Mucosa of stomach (tissue), 1 donor: ENCODE results near the gene TNRC6C.

ENCODE experiments used
- H3K27me3 ChIP-seq: one replicate; pipeline ENCODE4 v1.7.0; 2013; ENCODE audit warnings: mild to moderate bottlenecking, low read length; ENCODE audit not compliant: control insufficient read depth, insufficient read depth
- H3K36me3 ChIP-seq: one replicate; pipeline ENCODE4 v1.7.0; 2013; ENCODE audit warnings: low read length; ENCODE audit not compliant: control insufficient read depth, insufficient read depth
- H3K4me1 ChIP-seq: one replicate; pipeline ENCODE4 v1.7.0; 2013; ENCODE audit warnings: mild to moderate bottlenecking, low read length; ENCODE audit not compliant: control insufficient read depth, insufficient read depth
- H3K4me3 ChIP-seq: one replicate; pipeline ENCODE4 v1.7.0; 2013; ENCODE audit warnings: low read length
- H3K9ac ChIP-seq: one replicate; pipeline ENCODE4 v1.7.0; 2013; ENCODE audit warnings: mild to moderate bottlenecking, low read length, moderate library complexity
- H3K9me3 ChIP-seq: one replicate; pipeline ENCODE4 v1.7.0; 2013; ENCODE audit warnings: mild to moderate bottlenecking, low read length, moderate library complexity; ENCODE audit not compliant: control insufficient read depth
- donor health status: Pancreatic carcinoma.

The TNRC6C gene

DNA sequence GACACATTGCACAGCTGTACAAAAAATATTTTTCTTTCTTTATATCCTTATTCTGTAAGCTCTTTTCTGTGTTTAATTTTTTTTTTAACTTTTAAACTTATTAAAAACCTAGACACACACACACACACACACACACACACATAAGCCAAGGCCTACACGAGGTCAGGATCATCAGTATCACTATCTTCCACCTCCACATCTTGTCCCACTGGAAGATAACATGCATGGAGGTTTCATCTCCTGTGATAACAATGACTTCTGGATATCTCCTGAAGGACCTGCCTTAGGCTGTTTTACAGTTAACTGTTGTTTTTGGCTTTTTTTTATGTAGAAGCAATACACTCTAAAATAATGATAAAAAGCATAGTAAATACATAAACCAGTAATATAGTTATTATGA lies 71.2 kb downstream of the TNRC6C start:
- Histone ChIP-seq H3K4me1 (no peaks in the 10 kb centered on the region), H3K9ac (no peak overlapping the region), H3K27me3 (no peaks in the 10 kb centered on the region), H3K36me3 (no peaks in the 10 kb centered on the region), H3K4me3 (no peak overlapping the region), H3K9me3 (no peaks in the 10 kb centered on the region)

GRCh38 chr17:78031435-78031834 lies 72.9 kb downstream of the TNRC6C start:
- no peak overlapping the region for H3K4me3 ChIP-seq
- H3K36me3 ChIP-seq = no peaks in the 10 kb centered on the region
- no peaks in the 10 kb centered on the region for H3K4me1 ChIP-seq
- H3K27me3 ChIP-seq = no peaks in the 10 kb centered on the region
- no peak overlapping the region for H3K9ac ChIP-seq
- no peaks in the 10 kb centered on the region for H3K9me3 ChIP-seq

DNA sequence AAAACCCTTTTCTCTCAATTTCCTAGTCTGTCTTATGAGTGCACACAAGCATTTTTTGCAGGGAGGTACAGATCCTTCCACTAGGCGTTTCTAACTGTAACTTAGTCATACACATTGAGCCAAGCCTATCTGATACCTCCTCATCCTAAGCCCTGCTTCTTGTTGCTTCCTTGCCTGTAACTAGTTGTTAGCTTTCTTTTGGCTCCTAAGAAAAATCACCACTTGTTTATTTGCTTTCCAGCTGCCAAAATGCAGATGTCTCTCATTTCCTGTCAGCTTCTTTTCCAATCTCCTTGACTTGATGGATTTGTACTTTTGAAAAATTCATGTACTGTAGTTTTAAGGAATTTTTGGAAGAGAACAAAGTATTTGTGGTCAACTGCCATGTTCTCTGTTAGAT lies 73.7 kb downstream of the TNRC6C start:
- no peaks in the 10 kb centered on the region for H3K4me1 ChIP-seq
- no peaks in the 10 kb centered on the region for H3K9me3 ChIP-seq
- no peaks in the 10 kb centered on the region for H3K36me3 ChIP-seq
- H3K9ac ChIP-seq = no peak overlapping the region
- no peaks in the 10 kb centered on the region for H3K27me3 ChIP-seq
- H3K4me3 ChIP-seq = no peak overlapping the region

DNA sequence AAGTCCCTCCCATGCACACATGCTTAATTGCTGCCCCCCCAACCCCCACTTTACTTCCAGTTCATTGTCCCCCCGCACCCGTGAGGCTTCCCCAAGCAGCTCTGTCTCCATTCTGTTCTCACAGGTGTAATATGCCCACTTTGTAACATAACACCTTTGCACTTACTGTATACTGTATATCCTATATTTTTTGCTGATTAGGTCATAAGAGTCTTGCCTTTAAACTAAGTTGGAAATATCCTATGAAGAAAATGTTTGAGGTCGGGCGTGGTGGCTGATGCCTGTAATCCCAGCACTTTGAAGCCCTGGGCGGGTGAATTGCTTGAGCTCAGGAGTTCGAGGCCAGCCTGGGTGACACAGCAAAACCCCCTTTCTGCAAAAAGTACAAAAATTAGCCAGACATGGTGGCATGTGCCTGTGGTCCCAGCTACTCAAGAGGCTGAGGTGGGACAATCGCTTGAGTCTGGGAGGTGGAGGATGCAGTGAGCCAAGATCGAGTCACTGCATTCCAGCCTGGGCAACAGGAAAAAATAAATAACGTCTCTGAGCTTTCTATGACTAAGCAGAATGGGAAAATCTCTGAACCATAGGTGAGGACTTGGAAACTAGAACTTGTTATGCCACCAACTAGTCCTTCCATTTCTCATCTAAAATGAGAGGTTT lies 76.1 kb downstream of the TNRC6C start:
- no peaks in the 10 kb centered on the region for H3K36me3 ChIP-seq
- H3K27me3 ChIP-seq = no peaks in the 10 kb centered on the region
- H3K9ac ChIP-seq = no peak overlapping the region
- H3K4me3 ChIP-seq = no peak overlapping the region
- peaks cover 1% of the 10 kb centered on the region for H3K4me1 ChIP-seq
- H3K9me3 ChIP-seq = no peaks in the 10 kb centered on the region

DNA sequence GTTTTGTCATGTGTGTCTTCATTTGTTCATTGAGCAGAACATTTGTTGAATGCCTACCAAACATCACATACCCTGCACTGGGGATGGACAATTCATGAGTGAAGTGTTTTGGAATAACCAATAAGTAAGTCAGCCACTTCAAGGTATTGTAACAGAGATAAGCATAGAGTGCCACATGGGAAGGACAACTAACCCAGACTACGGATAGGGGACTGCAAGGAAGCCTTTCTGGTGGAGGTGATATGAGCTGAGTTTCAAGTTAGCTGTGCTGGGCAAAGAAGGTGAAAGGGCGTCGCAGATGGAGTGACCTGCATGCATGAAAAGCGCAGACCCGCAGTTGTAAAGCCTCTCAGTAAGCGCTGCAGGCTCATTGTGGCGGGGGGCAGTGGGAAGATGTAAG lies 78.8 kb downstream of the TNRC6C start:
- H3K27me3 ChIP-seq = no peaks in the 10 kb centered on the region
- no peak overlapping the region for H3K4me3 ChIP-seq
- no peaks in the 10 kb centered on the region for H3K36me3 ChIP-seq
- H3K9me3 ChIP-seq = no peaks in the 10 kb centered on the region
- H3K9ac ChIP-seq = no peak overlapping the region
- H3K4me1 ChIP-seq = peaks cover 12% of the 10 kb centered on the region

GRCh38 chr17:78038748-78039288 lies 80.3 kb downstream of the TNRC6C start:
- Histone ChIP-seq H3K36me3 (no peaks in the 10 kb centered on the region), H3K9me3 (no peaks in the 10 kb centered on the region), H3K9ac (no peak overlapping the region), H3K4me1 (peaks cover 12% of the 10 kb centered on the region), H3K4me3 (no peak overlapping the region), H3K27me3 (no peaks in the 10 kb centered on the region)

DNA sequence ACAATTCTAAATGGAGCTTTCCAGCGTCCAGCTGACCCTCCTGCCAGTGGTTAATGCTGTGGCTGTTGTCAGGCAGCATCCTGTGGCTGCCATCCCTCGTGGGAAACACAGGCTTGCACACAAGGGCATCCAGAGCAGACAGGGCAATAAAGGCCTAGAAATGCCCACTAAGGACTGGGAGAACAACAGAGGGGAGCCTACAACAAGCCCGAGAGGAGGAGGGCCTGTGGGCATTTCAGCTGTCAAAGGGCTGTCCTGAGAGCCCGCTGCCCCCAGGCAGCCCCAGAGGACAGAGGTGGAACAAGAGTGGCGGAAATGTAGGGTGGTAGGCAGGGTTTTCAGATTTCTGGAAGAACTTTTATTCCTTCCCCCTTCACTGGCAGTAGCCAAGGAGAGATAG lies 81.1 kb downstream of the TNRC6C start:
- no peaks in the 10 kb centered on the region for H3K9me3 ChIP-seq
- H3K9ac ChIP-seq = no peak overlapping the region
- H3K4me1 ChIP-seq = peaks cover 12% of the 10 kb centered on the region
- no peaks in the 10 kb centered on the region for H3K36me3 ChIP-seq
- H3K4me3 ChIP-seq = no peak overlapping the region
- H3K27me3 ChIP-seq = no peaks in the 10 kb centered on the region

DNA sequence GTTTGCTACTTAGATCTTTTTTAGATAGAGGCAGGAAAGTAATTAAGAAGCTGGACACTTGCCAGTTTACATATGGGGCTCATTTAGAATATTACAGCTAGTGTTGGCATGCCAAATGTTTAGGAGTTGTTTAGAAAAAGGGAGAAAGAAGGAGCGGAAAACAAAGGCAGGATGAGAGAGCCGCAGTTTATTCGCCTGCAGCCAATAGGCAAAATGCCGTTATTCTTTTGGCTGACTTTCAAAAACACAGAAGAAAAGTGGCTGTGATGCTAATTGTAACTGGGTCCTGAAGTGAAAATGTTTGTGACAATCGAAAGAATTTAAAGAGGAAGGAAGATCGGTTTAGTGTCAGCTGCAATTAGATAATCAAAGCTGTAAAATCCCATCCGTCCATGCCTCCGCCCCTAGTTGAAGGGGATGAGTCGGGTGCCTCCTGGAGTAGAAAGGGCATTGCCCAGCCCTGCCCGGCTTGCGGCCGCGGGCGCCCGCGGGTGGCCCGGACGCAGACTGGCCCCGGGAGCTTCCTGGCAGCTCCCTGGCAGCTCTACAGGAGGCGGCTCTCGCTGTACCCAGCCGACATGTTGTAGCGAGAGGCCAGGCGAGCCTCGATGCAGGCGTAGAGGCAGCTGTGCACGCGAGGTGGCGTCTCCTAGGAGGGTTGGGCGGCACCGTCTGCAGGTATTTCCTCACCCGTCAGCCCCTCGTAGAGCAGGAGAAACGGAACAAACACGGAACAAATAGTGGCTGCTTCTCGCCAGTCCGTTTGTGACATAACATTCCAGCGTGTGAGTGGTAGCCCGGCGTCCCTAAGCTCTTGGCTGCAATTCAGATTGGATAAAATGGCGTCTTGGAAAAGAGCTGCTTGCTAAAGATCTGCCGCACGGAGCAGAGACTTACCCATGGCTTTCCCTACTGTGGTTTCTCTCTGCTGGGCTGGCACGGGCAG lies 82.2 kb downstream of the TNRC6C start:
- Histone ChIP-seq H3K9me3 (no peaks in the 10 kb centered on the region), H3K36me3 (no peaks in the 10 kb centered on the region), H3K4me1 (peaks cover 12% of the 10 kb centered on the region), H3K27me3 (no peaks in the 10 kb centered on the region), H3K9ac (peak overlapping the region; percentile 71), H3K4me3 (peak overlapping the region; percentile 4)

DNA sequence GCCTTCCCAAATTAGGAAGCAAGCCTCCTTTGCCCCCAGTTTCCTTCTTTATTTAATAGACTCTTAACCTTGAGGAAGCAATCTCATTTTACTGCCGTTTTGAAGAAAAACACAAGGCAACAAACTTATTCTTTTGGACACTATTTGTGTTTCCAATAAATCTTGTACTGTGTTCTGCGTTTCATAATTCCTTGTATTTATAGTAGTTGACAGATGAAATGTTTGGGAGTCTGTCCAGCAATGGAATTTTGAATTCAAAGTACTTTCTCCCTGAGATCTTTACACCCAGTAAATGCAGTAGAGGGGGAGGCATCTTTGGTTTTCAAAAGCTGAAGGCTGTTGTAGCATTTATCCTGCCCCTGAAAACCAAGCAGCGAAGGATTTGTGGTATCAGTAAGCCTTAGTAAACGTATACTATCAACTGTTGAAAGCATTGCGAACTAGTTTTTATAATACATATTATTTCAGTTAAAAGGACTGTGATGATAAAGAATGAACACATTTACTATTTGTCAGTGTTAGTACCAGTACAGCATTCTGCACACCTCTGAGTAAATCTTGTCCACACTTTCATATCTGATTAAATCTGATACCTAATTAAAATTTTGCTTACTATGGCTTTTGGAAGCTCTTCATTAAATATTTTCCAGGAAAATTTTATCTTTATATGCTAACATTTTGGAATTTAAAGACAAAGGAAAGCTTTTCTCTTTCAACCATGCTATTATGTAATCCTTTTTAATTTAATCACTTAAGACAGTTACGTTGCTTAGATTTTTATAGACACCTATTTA lies 83.1 kb downstream of the TNRC6C start:
- Histone ChIP-seq H3K9me3 (no peaks in the 10 kb centered on the region), H3K27me3 (no peaks in the 10 kb centered on the region), H3K4me1 (peaks cover 12% of the 10 kb centered on the region), H3K4me3 (peak overlapping the region; percentile 4), H3K36me3 (no peaks in the 10 kb centered on the region), H3K9ac (peak overlapping the region; percentile 71)

- Histone ChIP-seq H3K9ac (no peak overlapping the region), H3K4me3 (no peak overlapping the region), H3K36me3 (no peaks in the 10 kb centered on the region), H3K9me3 (no peaks in the 10 kb centered on the region), H3K4me1 (peaks cover 12% of the 10 kb centered on the region), H3K27me3 (no peaks in the 10 kb centered on the region)
Measured at GRCh38 chr17:78042542-78042941, 84.0 kb downstream of the TNRC6C start.

- no peaks in the 10 kb centered on the region for H3K9me3 ChIP-seq
- H3K36me3 ChIP-seq = no peaks in the 10 kb centered on the region
- H3K9ac ChIP-seq = no peak overlapping the region
- H3K4me3 ChIP-seq = no peak overlapping the region
- no peaks in the 10 kb centered on the region for H3K27me3 ChIP-seq
- peaks cover 12% of the 10 kb centered on the region for H3K4me1 ChIP-seq
Measured at GRCh38 chr17:78043031-78043430, 84.5 kb downstream of the TNRC6C start.
